GM23248 (cell line): ENCODE measurements around the gene CHST12.

Experiments used
- EZH2 ChIP-seq: fragments of 200-600 bp; sonication (generic); IDR thresholded peaks from 2 replicates; pipeline ENCODE4 v1.6.1; 2018; ENCODE audit warnings: antibody characterized with exemption, mild to moderate bottlenecking; ENCODE audit not compliant: insufficient read depth, poor library complexity, severe bottlenecking
- EZH2phosphoT487 ChIP-seq: fragments of 200-600 bp; sonication (generic); IDR thresholded peaks from 2 replicates; pipeline ENCODE4 v1.6.1; 2018; ENCODE audit warnings: antibody characterized with exemption, moderate library complexity, mild to moderate bottlenecking, low read depth; ENCODE audit not compliant: insufficient read depth

DNA sequence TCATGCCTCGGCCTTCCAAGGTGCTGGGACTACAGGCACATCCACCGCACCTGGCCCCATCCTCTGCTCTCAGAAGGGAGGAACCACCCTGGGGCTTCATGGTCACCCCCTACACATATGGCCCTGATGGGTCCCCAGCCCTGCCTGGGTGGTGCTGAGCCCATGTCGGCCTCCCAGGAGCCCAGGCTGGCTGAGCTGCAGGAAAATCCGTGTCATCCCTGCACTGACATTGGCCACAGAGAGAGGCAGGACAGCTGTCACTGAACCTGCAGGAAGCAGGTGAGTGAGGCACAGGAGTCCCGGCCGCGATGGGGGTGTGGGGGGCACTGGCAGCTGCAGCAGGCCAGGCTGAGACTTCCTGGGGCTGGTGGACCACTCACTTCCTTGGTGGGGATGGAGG lies 64.8 kb downstream of the CHST12 start:
- TF ChIP-seq EZH2phosphoT487 (no peak), EZH2 (no peak)
